Calu3 (cell line): ENCODE data around the gene ALX4. TPM values are rescaled to one million over a fixed set of nuclear protein-coding genes. Genes with fewer than 3 reads are reported as not detected.

Experiments
- BruUV-seq: library from RNA; stranded (reverse); fragments of 400-500 nt; replicated peaks from 2 replicates; lab custom pipeline; 2021; lab: Mats Ljungman, UMichigan
- CTCF ChIA-PET: fragments of 300-600 bp; sonication (Branson Sonifier 250); formaldehyde crosslinking; loops from one replicate; lab custom pipeline; 2022; ENCODE audit warnings: antibody characterized with exemption; lab: Charles Lee
- DNase-seq: peaks from one replicate; pipeline ENCODE4 v3.0.0; 2022
- H3K27ac Mint-ChIP-seq: one replicate; pipeline ENCODE4 v1.8.0; 2022; ENCODE audit warnings: mixed read lengths; ENCODE audit not compliant: unreplicated experiment
- H3K27me3 Mint-ChIP-seq: one replicate; pipeline ENCODE4 v1.8.0; 2022; ENCODE audit warnings: mixed read lengths; ENCODE audit not compliant: unreplicated experiment
- H3K36me3 Mint-ChIP-seq: one replicate; pipeline ENCODE4 v1.8.0; 2022; ENCODE audit warnings: mild to moderate bottlenecking, moderate library complexity, mixed read lengths; ENCODE audit not compliant: insufficient read depth, unreplicated experiment
- H3K4me1 Mint-ChIP-seq: one replicate; pipeline ENCODE4 v1.8.0; 2022; ENCODE audit warnings: mild to moderate bottlenecking, low read depth, mixed read lengths; ENCODE audit not compliant: unreplicated experiment
- H3K4me3 Mint-ChIP-seq: one replicate; pipeline ENCODE4 v1.8.0; 2022; ENCODE audit warnings: mild to moderate bottlenecking, low read depth, moderate library complexity, mixed read lengths; ENCODE audit not compliant: unreplicated experiment
- H3K9me3 Mint-ChIP-seq: one replicate; pipeline ENCODE4 v1.8.0; 2022; ENCODE audit warnings: low read depth, mixed read lengths; ENCODE audit not compliant: unreplicated experiment
- CTCF ChIP-seq: fragments of 200-600 bp; IDR thresholded peaks from one replicate; pipeline ENCODE4 v1.8.0; 2022; ENCODE audit warnings: antibody characterized with exemption; ENCODE audit not compliant: unreplicated experiment
- intact Hi-C: fragments of 100-400 bp; cut with micrococcal nuclease; formaldehyde crosslinking; loops from one replicate; pipeline ENCODE4 v1.10.0; 2022; ENCODE audit not compliant: unreplicated experiment
- total RNA-seq: library from RNA; stranded (reverse); gene quantifications from 2 replicates; pipeline ENCODE4 v1.2.3, GENCODE V29; 2022

ALX4 gene
- total RNA-seq, 1 experiment from 2014 or later: not detected

GRCh38 chr11:44256673-44257291, 53.2 kb downstream of the ALX4 start:
- Mint-ChIP-seq H3K27ac (no peak overlapping the region), H3K4me1 (no peaks in the 10 kb centered on the region), H3K9me3 (peaks cover 14% of the 10 kb centered on the region), H3K4me3 (no peak overlapping the region), H3K27me3 (no peaks in the 10 kb centered on the region), H3K36me3 (no peaks in the 10 kb centered on the region)
- TF ChIP-seq CTCF: no peak
- DNase-seq: no peak
- intact Hi-C loops: no loop called here
- BruUV-seq: no TSS peak
- CTCF ChIA-PET: no interaction called here

GRCh38 chr11:44255406-44256071, 54.4 kb downstream of the ALX4 start:
- peaks cover 15% of the 10 kb centered on the region for H3K9me3 Mint-ChIP-seq
- intact Hi-C loops: no loop called here
- CTCF ChIA-PET: no interaction called here
- H3K27me3 Mint-ChIP-seq: no peaks in the 10 kb centered on the region
- no peaks in the 10 kb centered on the region for H3K36me3 Mint-ChIP-seq
- DNase-seq: no peak
- no peaks in the 10 kb centered on the region for H3K4me1 Mint-ChIP-seq
- H3K4me3 Mint-ChIP-seq: no peak overlapping the region
- BruUV-seq: no TSS peak
- no peak overlapping the region for H3K27ac Mint-ChIP-seq
- TF ChIP-seq CTCF: no peak

- intact Hi-C loops: no loop called here
- TF ChIP-seq CTCF: no peak
- H3K27ac Mint-ChIP-seq: no peak overlapping the region
- BruUV-seq: no TSS peak
- no peaks in the 10 kb centered on the region for H3K27me3 Mint-ChIP-seq
- H3K9me3 Mint-ChIP-seq: peaks cover 15% of the 10 kb centered on the region
- H3K4me1 Mint-ChIP-seq: no peaks in the 10 kb centered on the region
- H3K36me3 Mint-ChIP-seq: no peaks in the 10 kb centered on the region
- CTCF ChIA-PET: no interaction called here
- H3K4me3 Mint-ChIP-seq: no peak overlapping the region
- no peak for DNase-seq
Observed at GRCh38 chr11:44252999-44253602, 56.8 kb downstream of the ALX4 start.

GRCh38 chr11:44250421-44250820, 59.5 kb downstream of the ALX4 start:
- H3K27me3 Mint-ChIP-seq: no peaks in the 10 kb centered on the region
- DNase-seq: no peak
- no peak overlapping the region for H3K27ac Mint-ChIP-seq
- peaks cover 15% of the 10 kb centered on the region for H3K9me3 Mint-ChIP-seq
- TF ChIP-seq CTCF: no peak
- CTCF ChIA-PET: no interaction called here
- H3K36me3 Mint-ChIP-seq: no peaks in the 10 kb centered on the region
- no peak overlapping the region for H3K4me3 Mint-ChIP-seq
- no peaks in the 10 kb centered on the region for H3K4me1 Mint-ChIP-seq
- intact Hi-C loops: no loop called here
- BruUV-seq: no TSS peak
